SK-N-MC (cell line): ENCODE data around the gene KCTD11.

Experiments
- EZH2 ChIP-seq: fragments of 200-600 bp; sonication (generic); IDR thresholded peaks from one replicate; pipeline ENCODE4 v1.6.1; 2017; ENCODE audit warnings: antibody characterized with exemption
- POLR2AphosphoS5 ChIP-seq: IDR thresholded peaks from 2 replicates; pipeline ENCODE4 v1.6.1; 2012; ENCODE audit warnings: mild to moderate bottlenecking, low read depth, low read length, borderline replicate concordance

- no peak for TF ChIP-seq EZH2
- no peak for TF ChIP-seq POLR2AphosphoS5
These were observed 44.0 kb upstream of the KCTD11 start for GRCh38 chr17:7307686-7308624.
